Spleen (tissue), 13 donors: ENCODE data around the gene C5orf58. TPM values are rescaled to one million over a fixed set of nuclear protein-coding genes. Genes with fewer than 3 reads are reported as not detected.

Source experiments
- DNase-seq: peaks from one replicate; pipeline ENCODE4 v3.0.0-alpha.2; 2020
- H3K27ac ChIP-seq, 8 donors: fragments of 200-600 bp; sonication (generic) in 7 of 8; 1 replicate in 4 of 8; 2 replicates in 4 of 8; pipeline versions ENCODE4 v1.5.0 to v1.8.0; 2016 to 2021; ENCODE audit warnings: inconsistent platforms in 4 of 8, mild to moderate bottlenecking in 4 of 8, moderate library complexity in 1 of 8
- H3K27me3 ChIP-seq, 7 donors: fragments of 200-600 bp; sonication (generic) in 6 of 7; replicated peaks in 1 of 7; 1 replicate in 4 of 7; 2 replicates in 3 of 7; pipeline versions ENCODE4 v1.5.0 to v1.8.0; 2016 to 2021; ENCODE audit warnings: inconsistent platforms in 3 of 7, mild to moderate bottlenecking in 1 of 7
- H3K36me3 ChIP-seq, 6 donors: fragments of 200-600 bp; sonication (generic) in 5 of 6; 1 replicate in 4 of 6; 2 replicates in 2 of 6; pipeline versions ENCODE4 v1.5.0 to v1.8.0; 2016 to 2021; ENCODE audit warnings: inconsistent platforms in 2 of 6
- H3K4me1 ChIP-seq, 6 donors: fragments of 200-600 bp; sonication (generic) in 5 of 6; 1 replicate in 3 of 6; 2 replicates in 3 of 6; pipeline versions ENCODE4 v1.5.0 to v1.8.0; 2016 to 2021; ENCODE audit warnings: inconsistent platforms in 3 of 6
- H3K4me3 ChIP-seq, 8 donors: fragments of 200-600 bp; sonication (generic) in 7 of 8; 1 replicate in 4 of 8; 2 replicates in 4 of 8; pipeline versions ENCODE4 v1.5.0 to v1.8.0; 2016 to 2021; ENCODE audit warnings: inconsistent platforms in 4 of 8, mild to moderate bottlenecking in 4 of 8, moderate library complexity in 2 of 8
- H3K9me3 ChIP-seq, 8 donors: fragments of 200-600 bp; sonication (generic) in 7 of 8; 1 replicate in 4 of 8; 2 replicates in 4 of 8; pipeline versions ENCODE4 v1.5.0 to v1.8.0; 2016 to 2021; ENCODE audit warnings: inconsistent platforms in 4 of 8
- CTCF ChIP-seq, 11 experiments: fragments of 200-600 bp in 7 of 11; fragments of 450-650 bp in 4 of 11; sonication (generic) in 4 of 11; IDR thresholded peaks in 8 of 11; conservative IDR thresholded peaks in 3 of 11; 1 replicate in 7 of 11; 2 replicates in 4 of 11; pipeline versions ENCODE4 v1.4.0 to v1.8.0; 2016 to 2021; ENCODE audit warnings: antibody characterized with exemption in 11 of 11, inconsistent platforms in 4 of 11, mild to moderate bottlenecking in 1 of 11
- POLR2A ChIP-seq, 3 donors: fragments of 450-650 bp; IDR thresholded peaks; one replicate each; pipeline ENCODE4 v1.5.1; 2017; ENCODE audit warnings: antibody characterized with exemption in 3 of 3, mild to moderate bottlenecking in 1 of 3
- POLR2AphosphoS5 ChIP-seq, 3 donors: sonication (generic); formaldehyde crosslinking; IDR thresholded peaks; one replicate each; pipeline ENCODE4 v1.5.1; 2017; ENCODE audit warnings: antibody characterized with exemption in 3 of 3
- WGBS, 5 donors: extraction: QIAGEN DNeasy Blood & Tissue Kit in 3 of 5; methylation state at CpG; one replicate each; pipeline versions ENCODE4 v1.1.5 to v1.1.7; 2013 to 2018; 5-methylcytosine and 5-hydroxymethylcytosine counted together
- intact Hi-C: fragments of 100-400 bp; cut with DNase I; formaldehyde crosslinking; loops from one replicate; pipeline ENCODE4 v1.15.0; 2023; ENCODE audit warnings: low total_unique reads
- long read RNA-seq, 2 donors: transcript quantifications; one replicate each; lab custom pipeline, GENCODE V29; 2026
- polyA plus RNA-seq, 3 donors: library from polyadenylated mRNA; stranded (reverse); fragments of 200-250 nt; gene quantifications; one replicate each; pipeline ENCODE4 v1.2.1, GENCODE V29; 2013
- total RNA-seq, 7 donors: library from RNA; depleted of rRNA in 3 of 7; stranded (reverse); fragments of >200 nt in 3 of 7; fragmentation: NEBNext Ultra II Directional in 4 of 7; extraction: Animal tissue kit (Norgen Biotek cat#: 25700) in 4 of 7; gene quantifications; one replicate each; pipeline versions ENCODE4 v1.1.0 to v1.2.1, GENCODE V29; 2016 to 2021
- donor health status: healthy with polysubstance abuse.
- donor health status: DM: no; HTN: no; CAD: no; lungs with moderate emphysema.
- donor health status: DM: no; HTN: no; CAD: no.
- donor health status: Bipolar disorder and iron deficiency.
- donor health status: healthy.
- donor health status: DM: no; HTN: no; CAD: no.
- donor health status: DM: yes; HTN: yes; CAD: no.

The C5orf58 gene
- not detected for total RNA-seq
- under 1 TPM in 1 of 3 donors, not detected in 2; 0.35 TPM for polyA plus RNA-seq
- long read RNA-seq, donor 1, partial matches to known transcripts, result 35 of 41 reads
- long read RNA-seq, donor 1, other reads (novel, unspliced or antisense), result 6 of 41 reads
- long read RNA-seq, donor 2, partial matches to known transcripts, result 18 of 25 reads
- long read RNA-seq, donor 2, other reads (novel, unspliced or antisense), result 7 of 25 reads

- intact Hi-C loops, result no loop called here
- 93 to 98% (median 96%) methylated on average over 13 to 27 of the region's 27 CpGs for WGBS, 5 donors
- Histone ChIP-seq H3K27me3 (no peaks in the 10 kb centered on the region), H3K9me3 (no peaks in the 10 kb centered on the region), H3K4me1 (no peaks in the 10 kb centered on the region), H3K27ac (no peak within 1 kb of the TSS), H3K4me3 (no peak within 1 kb of the TSS), H3K36me3 (peaks cover 0 to 6% (median 0%) of the 10 kb centered on the region in 6 donors)
- DNase-seq, result no peak
- peak in 1 of 3 donors; percentile 43 for TF ChIP-seq POLR2AphosphoS5 (IDR thresholded peaks at IDR 0.05)
- TF ChIP-seq CTCF (IDR thresholded peaks at IDR 0.05 in 8 of 11, conservative IDR thresholded peaks at IDR 0.05 in 3 of 11), result no peak
Measured at GRCh38 chr5:170232786-170233185, at the start of gene C5orf58. Gene C5orf58 (plus strand): TSS chr5:170232985. CDS start chr5:170234977, 1,992 bp downstream.

GRCh38 chr5:170183816-170184687 lies 48.7 kb upstream of the C5orf58 start:
- Histone ChIP-seq H3K4me3 (no peak overlapping the region), H3K27me3 (peaks cover 0 to 11% (median 0%) of the 10 kb centered on the region in 7 donors), H3K36me3 (no peaks in the 10 kb centered on the region), H3K9me3 (no peaks in the 10 kb centered on the region), H3K27ac (no peak overlapping the region), H3K4me1 (peaks cover 0 to 3% (median 0%) of the 10 kb centered on the region in 6 donors)
- DNase-seq, result peak; percentile 83
- 53 to 59% (median 58%) methylated on average over 11 to 12 of the region's 12 CpGs for WGBS, 5 donors
- TF ChIP-seq CTCF (IDR thresholded peaks at IDR 0.05 in 8 of 11, conservative IDR thresholded peaks at IDR 0.05 in 3 of 11), result peak in 10 of 11 experiments; percentile 37 to 84 (median 67)
- no peak for TF ChIP-seq POLR2A (IDR thresholded peaks at IDR 0.05)
- intact Hi-C loops, result loop anchor here (2.0 kb wide), 1 partner anchor 83 kb away; no protein-coding TSS in a partner anchor

GRCh38 chr5:170184737-170185136 lies 48.0 kb upstream of the C5orf58 start:
- TF ChIP-seq POLR2A (IDR thresholded peaks at IDR 0.05) (no peak), CTCF (IDR thresholded peaks at IDR 0.05 in 8 of 11, conservative IDR thresholded peaks at IDR 0.05 in 3 of 11) (no peak), POLR2AphosphoS5 (IDR thresholded peaks at IDR 0.05) (no peak)
- Histone ChIP-seq H3K4me1 (peaks cover 0 to 3% (median 0%) of the 10 kb centered on the region in 6 donors), H3K9me3 (no peaks in the 10 kb centered on the region), H3K27ac (no peak overlapping the region), H3K4me3 (no peak overlapping the region), H3K27me3 (peaks cover 0 to 11% (median 0%) of the 10 kb centered on the region in 7 donors), H3K36me3 (no peaks in the 10 kb centered on the region)
- 84 to 96% (median 91%) methylated on average over 4 of the region's 4 CpGs for WGBS, 5 donors
- DNase-seq, result no peak
- intact Hi-C loops, result no loop called here

GRCh38 chr5:170186156-170186555 lies 46.6 kb upstream of the C5orf58 start:
- 36 to 53% (median 45%) methylated on average over 3 of the region's 3 CpGs for WGBS, 5 donors
- intact Hi-C loops, result no loop called here

More at GRCh38 chr5:170186156-170186555, 46.6 kb upstream of the C5orf58 start:
- peaks cover 0 to 11% (median 0%) of the 10 kb centered on the region in 7 donors for H3K27me3 ChIP-seq
- H3K36me3 ChIP-seq, result no peaks in the 10 kb centered on the region
- H3K4me1 ChIP-seq, result peaks cover 0 to 3% (median 0%) of the 10 kb centered on the region in 6 donors
- H3K9me3 ChIP-seq, result no peaks in the 10 kb centered on the region
- H3K27ac ChIP-seq, result no peak overlapping the region
- DNase-seq, result no peak
- no peak for TF ChIP-seq CTCF (IDR thresholded peaks at IDR 0.05 in 8 of 11, conservative IDR thresholded peaks at IDR 0.05 in 3 of 11)
- TF ChIP-seq POLR2AphosphoS5 (IDR thresholded peaks at IDR 0.05), result no peak
- TF ChIP-seq POLR2A (IDR thresholded peaks at IDR 0.05), result no peak
- H3K4me3 ChIP-seq, result no peak overlapping the region
